Right lobe of liver (tissue), 4 donors: ENCODE measurements around the gene RAB10.

Experiments
- POLR2A ChIP-seq: fragments of 450-650 bp; IDR thresholded peaks from one replicate; pipeline ENCODE4 v1.6.1; 2017; ENCODE audit warnings: antibody characterized with exemption, mild to moderate bottlenecking
- TF ChIP-seq, protein P1 (sequence below), 4 donors: fragments of 200-600 bp in 3 of 4; fragments of 450-650 bp in 1 of 4; IDR thresholded peaks; one replicate each; pipeline versions ENCODE4 v1.5.1 to v1.8.0; 2016 to 2022; ENCODE audit warnings: antibody characterized with exemption in 4 of 4, mild to moderate bottlenecking in 2 of 4
- donor health status: DM: no; HTN: no; CAD: no.
- donor health status: DM: no; HTN: no; CAD: no.
- donor health status: DM: no; HTN: yes; CAD: no.

DNA sequence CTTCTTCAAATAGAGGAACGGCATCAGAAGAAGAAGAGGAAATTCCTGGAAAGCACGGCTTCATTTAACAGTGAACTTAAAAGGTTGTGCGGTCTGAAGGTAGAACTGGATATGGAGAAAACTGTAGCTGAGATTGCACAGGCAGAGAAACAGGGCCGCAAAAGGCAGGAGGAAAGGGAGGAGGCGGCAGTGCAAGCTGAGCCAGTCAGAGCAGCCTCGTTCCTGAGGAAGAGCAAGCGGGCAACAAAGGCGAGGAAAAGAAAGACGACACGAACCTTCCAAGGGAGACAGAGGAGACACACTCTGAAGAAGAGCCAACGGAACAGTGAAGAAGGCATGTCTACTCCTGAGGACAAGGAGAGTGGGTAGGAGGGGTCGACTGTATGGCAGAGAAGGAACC, 116.4 kb downstream of the RAB10 start:
- TF ChIP-seq, protein P1, sequence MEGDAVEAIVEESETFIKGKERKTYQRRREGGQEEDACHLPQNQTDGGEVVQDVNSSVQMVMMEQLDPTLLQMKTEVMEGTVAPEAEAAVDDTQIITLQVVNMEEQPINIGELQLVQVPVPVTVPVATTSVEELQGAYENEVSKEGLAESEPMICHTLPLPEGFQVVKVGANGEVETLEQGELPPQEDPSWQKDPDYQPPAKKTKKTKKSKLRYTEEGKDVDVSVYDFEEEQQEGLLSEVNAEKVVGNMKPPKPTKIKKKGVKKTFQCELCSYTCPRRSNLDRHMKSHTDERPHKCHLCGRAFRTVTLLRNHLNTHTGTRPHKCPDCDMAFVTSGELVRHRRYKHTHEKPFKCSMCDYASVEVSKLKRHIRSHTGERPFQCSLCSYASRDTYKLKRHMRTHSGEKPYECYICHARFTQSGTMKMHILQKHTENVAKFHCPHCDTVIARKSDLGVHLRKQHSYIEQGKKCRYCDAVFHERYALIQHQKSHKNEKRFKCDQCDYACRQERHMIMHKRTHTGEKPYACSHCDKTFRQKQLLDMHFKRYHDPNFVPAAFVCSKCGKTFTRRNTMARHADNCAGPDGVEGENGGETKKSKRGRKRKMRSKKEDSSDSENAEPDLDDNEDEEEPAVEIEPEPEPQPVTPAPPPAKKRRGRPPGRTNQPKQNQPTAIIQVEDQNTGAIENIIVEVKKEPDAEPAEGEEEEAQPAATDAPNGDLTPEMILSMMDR (IDR thresholded peaks at IDR 0.05): no peak
- no peak for TF ChIP-seq POLR2A
